ENCODE measurements around the gene SYT7.

SYT7 gene

DNA sequence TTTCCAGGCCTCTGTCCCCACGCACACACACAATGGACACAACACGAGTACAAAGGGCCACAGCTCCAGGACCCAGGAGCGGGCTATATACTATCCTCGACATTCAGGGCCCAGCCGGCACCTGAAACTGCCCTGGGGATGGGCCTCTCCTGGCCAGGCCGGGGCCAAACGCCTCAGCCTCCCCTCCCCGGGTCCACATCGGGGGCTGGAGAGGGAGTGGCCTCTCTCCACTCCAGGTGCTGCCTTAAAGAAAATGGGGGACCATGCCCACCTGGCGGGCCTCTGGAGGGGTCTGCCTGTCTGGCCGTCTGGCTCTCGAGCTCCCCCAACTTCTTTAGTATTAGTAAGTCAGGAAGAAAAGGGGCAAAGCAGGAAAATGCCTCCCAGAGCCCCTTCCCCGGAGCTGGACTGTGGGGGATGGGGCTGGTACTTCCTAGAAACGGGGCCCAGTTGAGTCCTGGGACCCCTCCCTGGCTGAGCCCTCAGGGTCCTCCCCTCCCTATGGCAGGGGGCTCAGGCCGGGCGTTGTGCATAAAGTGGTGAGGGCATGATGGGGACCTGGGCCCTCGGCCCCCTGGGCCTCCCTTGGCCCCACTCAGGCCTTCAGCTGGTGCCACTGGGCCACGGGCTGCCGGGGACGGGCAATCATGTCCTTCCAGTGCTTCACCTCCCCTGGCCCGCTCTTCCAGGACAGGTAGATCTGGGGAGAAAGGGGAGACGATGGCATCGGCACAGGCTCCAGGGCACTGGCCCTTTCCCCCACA lies 62.7 kb downstream of the SYT7 start:
- ChIA-PET POLR2A (no interaction called here), CTCF (interaction anchor here (0.6 to 17.2 kb wide), 24 partner anchors 8 to 183 kb away, joined by 3 to 325 read pairs (median 12); partner anchors contain the start of gene LRRC10B)
- no peaks in the 10 kb centered on the region for H3K4me1 ChIP-seq (ENCODE audit: control insufficient read depth, insufficient read depth, low read length)
- H3K4me3 ChIP-seq (ENCODE audit: low read depth, low read length), result no peak overlapping the region
- H3K27ac ChIP-seq (ENCODE audit: extremely low read depth, low read depth, low read length), result no peak overlapping the region
- no peak for TF ChIP-seq ZNF112 (tag by site-specific recombination; IDR thresholded peaks at IDR 0.05)
- TF ChIP-seq RBAK (tag by site-specific recombination; IDR thresholded peaks at IDR 0.05), result no peak
- no peak for TF ChIP-seq ZNF785 (tag by site-specific recombination; IDR thresholded peaks at IDR 0.05)
- TF ChIP-seq ZNF830 (tag by site-specific recombination; IDR thresholded peaks at IDR 0.05; ENCODE audit: low read depth), result no peak
- TF ChIP-seq ZNF768 (tag by site-specific recombination; IDR thresholded peaks at IDR 0.05), result no peak
- no peak for TF ChIP-seq ZNF274 (IDR thresholded peaks at IDR 0.05; ENCODE audit: low read length)
- no peak for TF ChIP-seq ZNF274 (tag by site-specific recombination; IDR thresholded peaks at IDR 0.05; ENCODE audit: borderline replicate concordance)
- no peak for TF ChIP-seq GLI2 (tag by site-specific recombination; IDR thresholded peaks at IDR 0.05; ENCODE audit: borderline replicate concordance, low read depth)
- no peak for TF ChIP-seq SALL2 (tag by site-specific recombination; IDR thresholded peaks at IDR 0.05; ENCODE audit: borderline replicate concordance)
- TF ChIP-seq SP2 (tag by site-specific recombination; IDR thresholded peaks at IDR 0.05), result no peak
- no peak for TF ChIP-seq KLF9 (tag by site-specific recombination; IDR thresholded peaks at IDR 0.05; ENCODE audit: low read depth)
- TF ChIP-seq ZNF529 (tag by site-specific recombination; IDR thresholded peaks at IDR 0.05; ENCODE audit: insufficient replicate concordance), result no peak
- no peak for TF ChIP-seq GLIS1 (tag by site-specific recombination; IDR thresholded peaks at IDR 0.05)
- no peak for TF ChIP-seq ZNF341 (tag by site-specific recombination; IDR thresholded peaks at IDR 0.05; ENCODE audit: low read depth)
- TF ChIP-seq ZNF157 (tag by site-specific recombination; IDR thresholded peaks at IDR 0.05), result no peak
- no peak for TF ChIP-seq ZNF280C (tag by site-specific recombination; IDR thresholded peaks at IDR 0.05)
- H3K36me3 ChIP-seq (ENCODE audit: control insufficient read depth in 2 of 2, insufficient read depth in 1 of 2, low read length in 2 of 2), result no peaks in the 10 kb centered on the region
- no peaks in the 10 kb centered on the region for H3K9me3 ChIP-seq (ENCODE audit: control insufficient read depth, insufficient read depth, low read depth, low read length)

DNA sequence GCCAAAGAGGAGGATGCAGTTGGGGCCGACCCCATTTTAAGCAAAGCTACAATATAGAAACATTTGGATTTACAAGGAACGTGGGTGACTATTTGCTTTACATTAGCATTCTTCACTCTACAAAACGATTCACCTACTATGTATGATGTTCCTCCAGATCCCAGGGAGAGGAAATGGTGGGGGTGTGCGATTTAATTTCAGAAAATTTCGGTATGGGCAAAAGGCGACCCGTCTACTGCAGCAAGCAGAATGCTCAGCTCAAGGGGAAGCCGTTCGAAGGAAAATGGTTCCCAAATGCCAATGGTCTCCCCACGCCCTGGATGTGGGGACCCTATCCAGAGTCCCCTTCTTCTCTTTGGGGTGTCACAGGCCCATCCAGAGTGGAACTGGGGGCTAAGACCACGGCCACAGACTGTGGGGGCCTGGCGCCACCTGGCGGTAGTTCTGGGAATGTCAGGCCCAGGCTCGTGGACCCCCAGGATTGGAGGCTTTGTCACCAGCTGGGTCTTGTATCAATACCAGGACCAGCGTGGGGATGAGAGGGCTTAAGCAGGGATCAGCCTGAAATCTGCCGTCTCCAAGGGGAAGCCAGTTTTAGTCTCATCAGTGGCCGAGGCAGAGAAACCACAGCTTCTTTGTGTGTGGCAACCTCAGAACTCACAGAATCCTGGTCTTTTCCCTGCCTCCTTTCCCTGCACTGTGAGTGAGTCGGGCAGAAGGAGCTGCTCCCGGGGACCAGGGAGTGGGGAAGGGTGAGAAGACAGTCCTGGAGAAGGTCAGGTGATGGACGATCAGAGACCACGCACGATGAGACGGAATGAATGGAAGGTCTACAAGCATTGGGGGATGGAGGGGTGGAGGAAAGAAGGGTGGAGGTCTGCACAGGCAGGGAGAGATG lies 64.0 kb downstream of the SYT7 start:
- Histone ChIP-seq H3K36me3 (ENCODE audit: control insufficient read depth in 2 of 2, insufficient read depth in 1 of 2, low read length in 2 of 2) (no peaks in the 10 kb centered on the region), H3K27ac (ENCODE audit: extremely low read depth, low read depth, low read length) (no peak overlapping the region), H3K4me1 (ENCODE audit: control insufficient read depth, insufficient read depth, low read length) (no peaks in the 10 kb centered on the region), H3K4me3 (ENCODE audit: low read depth, low read length) (no peak overlapping the region), H3K9me3 (ENCODE audit: control insufficient read depth, insufficient read depth, low read depth, low read length) (no peaks in the 10 kb centered on the region)
- CTCF ChIA-PET, result interaction anchor here (0.5 to 17.2 kb wide), 67 partner anchors 9 to 1861 kb away, joined by 3 to 325 read pairs (median 5); partner anchors contain the start of genes LRRC10B and TMEM109
- POLR2A ChIA-PET, result interaction anchor here (1.0 kb wide), 1 partner anchor 155 kb away, joined by 3 read pairs; the partner anchor contains the start of genes CYB561A3 and TMEM138
- no peak for TF ChIP-seq ZNF302 (tag by site-specific recombination; IDR thresholded peaks at IDR 0.05; ENCODE audit: low read depth)
- peak; percentile 80 for TF ChIP-seq CTCF (tag by site-specific recombination; IDR thresholded peaks at IDR 0.05)
- TF ChIP-seq ZFP41 (tag by site-specific recombination; IDR thresholded peaks at IDR 0.05; ENCODE audit: borderline replicate concordance), result no peak
- TF ChIP-seq PATZ1 (tag by site-specific recombination; IDR thresholded peaks at IDR 0.05), result peak; percentile 64; the same call in 1 of the 2 replicates
- TF ChIP-seq, protein P1, sequence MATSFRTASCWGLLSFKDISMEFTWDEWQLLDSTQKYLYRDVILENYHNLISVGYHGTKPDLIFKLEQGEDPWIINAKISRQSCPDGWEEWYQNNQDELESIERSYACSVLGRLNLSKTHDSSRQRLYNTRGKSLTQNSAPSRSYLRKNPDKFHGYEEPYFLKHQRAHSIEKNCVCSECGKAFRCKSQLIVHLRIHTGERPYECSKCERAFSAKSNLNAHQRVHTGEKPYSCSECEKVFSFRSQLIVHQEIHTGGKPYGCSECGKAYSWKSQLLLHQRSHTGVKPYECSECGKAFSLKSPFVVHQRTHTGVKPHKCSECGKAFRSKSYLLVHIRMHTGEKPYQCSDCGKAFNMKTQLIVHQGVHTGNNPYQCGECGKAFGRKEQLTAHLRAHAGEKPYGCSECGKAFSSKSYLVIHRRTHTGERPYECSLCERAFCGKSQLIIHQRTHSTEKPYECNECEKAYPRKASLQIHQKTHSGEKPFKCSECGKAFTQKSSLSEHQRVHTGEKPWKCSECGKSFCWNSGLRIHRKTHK (tag by site-specific recombination; IDR thresholded peaks at IDR 0.05), result no peak
- TF ChIP-seq ZNF654 (tag by site-specific recombination; IDR thresholded peaks at IDR 0.05; ENCODE audit: low read depth), result peak; percentile 67
- no peak for TF ChIP-seq OSR2 (tag by site-specific recombination; IDR thresholded peaks at IDR 0.05)
- peak; percentile 38; the same call in 1 of the 2 replicates for TF ChIP-seq ZNF366 (tag by site-specific recombination; conservative IDR thresholded peaks at IDR 0.05)
- TF ChIP-seq GLIS1 (tag by site-specific recombination; IDR thresholded peaks at IDR 0.05), result peak; percentile 68
